Limb (tissue), 2 donors: Measurements from ENCODE around the gene USP8.
"Not testable (repeated sequence)": the region's sequence is repeated elsewhere in the genome, so short reads cannot be mapped to it uniquely, and the experiment has no call there.

ENCODE experiments used
- DNase-seq, 2 donors: peaks; one replicate each; pipeline ENCODE4 v3.0.0-alpha.2; 2016; ENCODE audit errors: extremely low spot score in 2 of 2

Gene USP8

DNA sequence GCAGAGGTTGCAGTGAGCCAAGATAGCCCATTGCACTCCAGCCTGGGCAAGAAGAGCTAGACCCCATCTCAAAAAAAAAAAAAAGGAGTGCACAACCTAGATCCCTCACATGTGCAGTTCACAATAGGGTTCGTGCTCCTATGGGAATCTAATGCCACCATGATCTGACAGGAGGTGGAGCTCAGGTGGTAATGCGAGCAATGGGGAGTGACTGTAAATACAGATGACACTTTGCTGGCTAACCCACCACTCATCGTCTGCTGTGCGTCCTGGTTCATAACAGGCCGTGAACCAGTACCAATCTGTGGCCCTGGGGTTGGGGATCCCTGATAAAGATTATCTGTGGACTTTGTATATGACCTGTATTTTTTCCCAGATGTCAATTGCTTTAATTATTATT is 16.7 kb downstream of the USP8 start:
- DNase-seq: no peak

- DNase-seq: no peak
Measured at GRCh38 chr15:50452927-50453326, 28.7 kb downstream of the USP8 start.

GRCh38 chr15:50458348-50459112 is 34.3 kb downstream of the USP8 start:
- DNase-seq: peak in 1 of 2 donors; percentile 2

- DNase-seq: peak in 1 of 2 donors; percentile 1
Measured at GRCh38 chr15:50463423-50464358, 39.5 kb downstream of the USP8 start.

DNA sequence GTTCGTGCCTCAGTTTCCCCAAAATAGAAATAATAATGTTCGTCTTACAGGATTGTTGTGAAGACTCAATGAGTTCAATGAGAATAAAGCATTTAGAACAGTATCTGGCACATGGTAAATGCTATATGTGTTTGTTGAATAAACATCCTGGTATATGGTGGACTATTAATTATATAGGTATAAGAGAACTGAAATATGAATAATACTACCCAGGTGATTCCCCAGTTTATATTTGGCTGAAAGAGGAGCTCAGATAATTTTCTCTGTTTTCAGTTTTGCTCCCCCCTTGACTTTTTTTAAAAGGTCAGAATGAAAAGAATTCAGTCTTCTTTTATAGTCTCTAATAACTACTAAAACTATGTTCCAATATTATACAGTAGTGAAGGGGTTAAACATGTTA is 46.9 kb downstream of the USP8 start:
- DNase-seq: no peak

DNA sequence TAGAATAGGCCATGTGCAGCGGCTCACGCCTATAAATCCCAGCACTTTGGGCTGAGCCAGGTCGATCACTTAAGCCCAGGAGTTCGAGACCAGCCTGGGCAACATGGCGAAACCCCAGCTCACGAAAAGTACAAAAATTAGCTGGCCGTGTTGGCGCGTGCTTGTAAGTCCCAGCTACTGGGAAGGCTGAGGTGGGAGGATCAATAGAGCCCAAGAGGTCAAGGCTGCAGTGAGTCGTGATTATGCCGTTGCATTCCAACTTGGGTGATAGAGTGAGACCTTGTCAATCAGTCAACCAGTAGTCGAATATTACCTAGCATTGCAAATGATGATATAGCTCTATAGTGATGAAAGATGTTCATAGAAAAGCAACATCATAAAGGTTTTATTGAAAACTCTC is 51.9 kb downstream of the USP8 start:
- no peak for DNase-seq

DNA sequence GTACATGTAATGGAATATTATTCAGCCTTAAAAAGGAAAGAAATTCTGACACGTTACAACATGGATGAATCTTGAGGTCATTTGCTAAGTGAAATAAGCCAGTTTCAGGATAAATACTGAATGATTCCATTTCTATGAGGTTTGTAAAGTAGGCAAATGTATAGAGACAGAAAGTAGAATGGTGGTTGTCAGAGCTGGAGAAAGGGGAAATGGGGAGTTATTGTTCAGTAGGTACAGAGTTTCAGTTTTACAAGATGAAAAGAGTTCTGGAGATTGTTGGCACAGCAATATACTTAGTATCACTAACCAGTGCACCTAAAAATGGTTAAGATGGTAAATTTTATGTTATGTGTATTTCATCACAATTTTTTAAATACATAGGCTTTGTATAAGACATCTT is 60.6 kb downstream of the USP8 start:
- DNase-seq: no peak

DNA sequence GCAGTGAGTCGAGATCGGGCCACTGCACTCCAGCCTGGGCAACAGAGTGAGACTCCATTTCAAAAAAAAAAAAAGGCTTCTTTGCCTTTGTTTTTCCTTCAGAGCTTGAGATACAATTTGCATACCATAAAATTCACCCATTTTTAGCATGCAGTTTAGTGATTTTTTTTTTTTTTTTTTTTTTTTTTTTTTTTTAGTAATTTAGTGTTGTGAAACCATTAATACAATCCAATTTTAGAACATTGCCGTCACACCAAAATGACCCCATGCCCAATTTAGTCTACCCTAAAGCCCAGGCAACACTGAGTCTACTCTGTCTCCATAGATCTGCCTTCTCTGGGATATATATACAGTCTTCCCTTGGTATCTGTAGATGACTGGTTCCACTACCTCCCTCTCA is 61.2 kb downstream of the USP8 start:
- DNase-seq: no peak

DNA sequence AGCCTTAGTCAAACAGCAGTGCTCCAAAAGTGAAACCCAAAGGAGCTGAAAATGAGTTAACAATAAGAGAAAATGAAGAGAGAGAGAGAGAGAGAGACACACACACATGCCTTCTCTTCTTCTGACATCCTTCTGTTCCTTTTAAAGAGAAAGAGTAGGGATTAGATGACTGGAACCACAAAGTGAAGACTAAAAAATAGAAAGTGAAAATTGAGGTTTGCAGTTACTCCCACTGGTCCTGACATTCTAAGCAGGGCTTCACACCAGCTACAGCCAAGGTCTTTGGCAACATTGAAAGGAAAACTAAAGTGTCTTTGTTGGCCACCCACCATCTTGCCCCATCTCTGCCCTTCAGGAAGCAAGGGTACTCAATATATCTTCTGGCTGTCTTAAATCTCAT is 63.1 kb downstream of the USP8 start:
- no peak for DNase-seq

- no peak for DNase-seq
Measured at GRCh38 chr15:50493625-50494024, 69.4 kb downstream of the USP8 start.

DNA sequence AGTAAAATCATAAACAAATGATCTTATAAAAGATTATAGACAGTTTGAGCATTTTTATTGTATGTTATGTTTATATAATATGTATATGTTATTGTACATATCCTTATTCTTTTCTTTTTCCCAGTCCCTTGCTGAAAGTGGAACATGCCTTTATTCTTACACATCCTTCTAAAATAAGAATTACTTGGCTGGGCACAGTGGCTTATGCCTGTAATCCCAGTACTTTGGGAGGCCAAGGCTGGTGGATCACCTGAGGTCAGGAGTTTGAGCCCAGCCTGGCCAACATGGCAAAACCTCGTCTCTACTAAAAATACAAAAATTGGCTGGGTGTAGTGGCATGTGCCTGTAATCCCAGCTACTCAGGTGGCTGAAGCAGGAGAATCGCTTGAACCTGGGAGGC is 70.3 kb downstream of the USP8 start:
- not testable (repeated sequence) for DNase-seq

DNA sequence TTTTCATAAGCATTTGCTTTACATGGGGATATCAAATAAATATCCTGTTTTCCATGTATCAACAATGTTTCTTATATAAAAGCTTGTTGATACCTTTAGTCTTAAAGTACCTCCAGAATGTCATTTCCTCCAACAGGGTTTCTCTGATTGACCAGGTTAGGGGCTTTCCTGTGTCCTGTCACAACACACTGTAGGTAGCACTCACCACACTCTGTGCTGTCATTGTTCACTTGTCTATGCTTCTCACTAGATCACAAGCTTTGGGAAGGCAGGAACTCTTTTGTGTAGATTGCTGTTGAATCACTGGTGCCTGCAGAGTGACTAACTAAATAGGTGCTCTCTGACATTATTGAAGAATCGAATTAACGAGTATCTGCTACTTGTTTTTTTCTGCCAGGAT is 72.5 kb downstream of the USP8 start:
- no peak for DNase-seq

GRCh38 chr15:50500352-50500751 is 76.1 kb downstream of the USP8 start:
- no peak for DNase-seq

DNA sequence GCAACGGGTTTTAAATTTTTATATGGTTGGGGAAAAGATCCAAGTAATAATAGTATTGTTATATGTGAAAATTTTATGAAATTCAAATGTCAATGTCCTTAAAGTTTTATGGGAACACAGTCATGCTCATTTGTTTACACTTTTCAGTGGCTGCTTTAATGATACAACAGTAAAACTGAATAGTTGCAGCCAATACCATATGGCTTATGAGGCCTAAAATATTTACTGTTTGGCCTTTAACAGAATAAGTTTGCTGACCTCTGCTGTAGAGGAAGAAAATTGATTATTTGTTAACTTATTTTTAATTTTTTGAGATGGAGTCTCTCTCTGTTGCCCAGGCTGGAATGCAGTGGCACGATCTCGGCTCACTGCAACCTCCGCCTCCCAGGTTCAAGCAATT is 77.6 kb downstream of the USP8 start:
- DNase-seq: no peak

DNA sequence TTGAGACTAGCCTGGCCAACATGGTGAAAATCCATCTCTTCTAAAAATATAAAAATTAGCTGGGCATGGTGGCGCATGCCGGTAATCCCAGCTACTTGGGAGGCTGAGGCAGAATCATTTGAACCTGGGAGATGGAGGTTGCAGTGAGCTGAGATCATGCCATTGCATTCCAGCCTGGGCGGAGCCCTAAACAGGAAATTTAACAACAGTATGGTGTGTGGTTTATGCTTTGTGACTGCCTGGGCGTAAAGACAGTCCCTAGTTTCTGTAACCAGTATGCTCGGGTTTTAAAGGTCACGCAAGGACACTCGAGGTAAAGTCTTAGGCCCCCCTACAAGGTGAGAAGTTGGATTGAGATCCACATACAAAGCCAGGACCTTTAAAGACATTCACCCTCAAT is 78.9 kb downstream of the USP8 start:
- no peak for DNase-seq

- DNase-seq: not testable (repeated sequence)
Measured at GRCh38 chr15:50505656-50506055, 81.5 kb downstream of the USP8 start.

DNA sequence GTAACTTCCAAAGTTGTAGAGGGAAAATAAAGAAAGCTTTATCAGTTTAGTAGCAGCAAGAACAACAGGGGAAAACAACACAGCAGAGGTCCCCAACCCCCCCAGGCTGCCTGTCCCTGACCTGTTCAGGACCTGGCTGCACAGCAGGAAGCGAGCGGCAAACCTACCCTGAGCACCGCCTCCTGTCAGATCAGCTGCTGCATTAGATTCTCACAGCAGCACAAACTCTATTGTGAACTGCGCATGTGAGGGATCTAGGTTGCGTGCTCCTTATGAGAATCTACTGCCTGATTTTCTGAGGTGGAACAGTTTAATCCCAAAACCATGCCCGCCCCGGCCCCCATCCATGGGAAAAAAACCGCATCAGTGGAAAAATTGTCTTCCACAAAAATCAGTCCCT is 81.9 kb downstream of the USP8 start:
- no peak for DNase-seq

GRCh38 chr15:50513001-50513400 is 88.8 kb downstream of the USP8 start:
- no peak for DNase-seq

DNA sequence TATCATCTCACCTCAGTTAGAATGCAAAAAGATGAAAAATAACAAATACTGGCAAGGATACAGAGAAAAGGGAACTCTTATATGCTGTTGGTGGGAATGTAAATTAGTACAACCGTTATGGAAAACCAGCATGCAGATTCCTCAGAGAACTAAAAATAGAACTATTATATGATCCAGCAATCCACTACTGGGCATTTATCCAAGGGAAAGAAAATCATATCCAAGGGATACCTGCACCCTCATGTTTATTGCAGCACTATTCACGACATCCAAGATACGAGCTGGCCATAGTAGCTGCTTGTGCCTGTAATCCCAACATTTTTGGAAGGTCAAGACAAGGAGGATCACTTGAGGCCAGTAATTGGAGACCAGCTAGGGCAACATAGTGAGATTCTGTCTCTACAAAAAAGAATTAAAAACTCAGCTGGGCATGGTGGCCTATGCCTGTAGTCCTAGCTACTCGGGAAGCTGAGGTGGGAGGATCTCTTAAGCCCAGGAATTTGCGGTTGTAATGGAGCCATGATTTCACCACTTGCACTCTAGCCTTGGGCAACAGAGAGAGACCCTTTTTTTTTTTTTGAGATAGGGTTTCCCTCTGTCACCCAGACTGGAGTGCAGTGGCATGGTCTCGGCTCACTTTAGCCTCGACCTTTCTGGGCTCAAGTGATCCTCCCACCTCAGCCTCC is 95.7 kb downstream of the USP8 start:
- DNase-seq: no peak

GRCh38 chr15:50523851-50524251 is 99.6 kb downstream of the USP8 start:
- DNase-seq: no peak

DNA sequence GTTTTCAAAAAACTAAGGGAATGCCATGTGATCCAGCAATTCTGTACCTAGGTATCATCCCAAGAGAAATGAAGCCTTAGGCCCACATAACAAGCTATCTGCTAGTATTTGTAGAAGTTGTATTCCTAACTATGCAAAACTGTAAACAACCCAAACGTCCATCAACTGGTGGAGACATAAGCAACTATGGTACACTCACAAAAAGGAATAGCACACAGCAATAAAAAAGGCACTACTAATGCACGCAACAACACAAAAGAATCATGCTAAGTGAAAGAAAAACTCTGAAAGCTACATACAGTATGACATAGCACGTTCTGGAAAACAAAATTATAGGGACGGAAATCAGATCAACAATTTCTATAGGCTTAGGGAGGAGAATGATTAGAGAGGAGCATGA is 107.0 kb downstream of the USP8 start:
- no peak for DNase-seq

DNA sequence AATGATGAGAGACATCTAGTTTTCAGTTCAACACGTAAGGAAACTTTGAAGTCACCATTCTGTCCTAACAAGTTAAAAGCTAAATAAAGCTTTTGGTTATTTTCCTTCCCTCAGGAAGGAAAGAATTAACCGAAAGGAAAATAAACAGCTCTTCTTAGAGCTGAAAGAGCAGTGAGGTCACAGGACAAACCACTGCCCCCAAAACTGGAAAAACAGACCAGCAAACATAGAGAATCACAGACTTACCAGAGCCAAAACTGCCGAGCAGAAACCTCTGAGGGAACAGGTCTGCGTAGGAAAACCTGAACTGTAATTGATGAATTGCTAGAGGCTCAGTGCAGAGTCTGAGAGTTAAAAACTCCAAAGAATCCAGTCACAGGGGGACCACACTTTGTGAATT is 107.6 kb downstream of the USP8 start:
- no peak for DNase-seq
